ENCODE measurements around the gene REEP3.

The REEP3 gene

DNA sequence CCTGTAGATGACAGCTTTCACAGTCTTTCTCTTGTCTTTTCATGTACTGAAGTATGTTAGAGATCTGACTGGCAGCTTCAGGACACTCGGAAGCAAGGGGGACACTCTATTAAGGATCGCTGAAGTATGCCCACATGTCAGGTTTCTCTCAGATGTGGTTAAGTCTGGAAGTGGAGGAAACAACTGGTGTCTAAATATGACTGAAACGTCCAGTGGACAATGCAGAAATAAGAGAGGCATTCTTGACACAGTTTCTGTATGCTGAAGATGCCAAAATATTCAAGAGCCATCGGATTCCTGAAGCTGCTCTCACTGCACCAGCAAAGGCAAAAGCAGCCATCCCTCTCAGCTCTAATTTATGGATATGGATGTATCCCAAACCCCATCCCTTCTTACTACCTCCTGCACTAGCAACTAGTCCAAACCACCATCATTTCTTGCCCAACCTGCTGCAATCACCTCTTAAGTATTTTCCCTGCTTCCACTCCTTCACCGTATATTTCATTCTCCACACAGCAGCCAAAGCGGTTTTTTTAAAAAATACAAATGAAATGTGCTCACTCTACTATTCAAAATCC, 113.4 kb downstream of the REEP3 start:
- TF ChIP-seq, protein P1, sequence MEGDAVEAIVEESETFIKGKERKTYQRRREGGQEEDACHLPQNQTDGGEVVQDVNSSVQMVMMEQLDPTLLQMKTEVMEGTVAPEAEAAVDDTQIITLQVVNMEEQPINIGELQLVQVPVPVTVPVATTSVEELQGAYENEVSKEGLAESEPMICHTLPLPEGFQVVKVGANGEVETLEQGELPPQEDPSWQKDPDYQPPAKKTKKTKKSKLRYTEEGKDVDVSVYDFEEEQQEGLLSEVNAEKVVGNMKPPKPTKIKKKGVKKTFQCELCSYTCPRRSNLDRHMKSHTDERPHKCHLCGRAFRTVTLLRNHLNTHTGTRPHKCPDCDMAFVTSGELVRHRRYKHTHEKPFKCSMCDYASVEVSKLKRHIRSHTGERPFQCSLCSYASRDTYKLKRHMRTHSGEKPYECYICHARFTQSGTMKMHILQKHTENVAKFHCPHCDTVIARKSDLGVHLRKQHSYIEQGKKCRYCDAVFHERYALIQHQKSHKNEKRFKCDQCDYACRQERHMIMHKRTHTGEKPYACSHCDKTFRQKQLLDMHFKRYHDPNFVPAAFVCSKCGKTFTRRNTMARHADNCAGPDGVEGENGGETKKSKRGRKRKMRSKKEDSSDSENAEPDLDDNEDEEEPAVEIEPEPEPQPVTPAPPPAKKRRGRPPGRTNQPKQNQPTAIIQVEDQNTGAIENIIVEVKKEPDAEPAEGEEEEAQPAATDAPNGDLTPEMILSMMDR (IDR thresholded peaks at IDR 0.05; ENCODE audit: unreplicated experiment in 3 of 3) = no peak
- Mint-ChIP-seq H3K27ac (peak overlapping the region; percentile 52 to 73 (median 56)), H3K36me3 (ENCODE audit: low read depth) (no peaks in the 10 kb centered on the region), H3K4me3 (peak overlapping the region in 1 of 3 experiments; percentile 50), H3K4me1 (peaks cover 30% of the 10 kb centered on the region), H3K27me3 (ENCODE audit: low read depth) (no peaks in the 10 kb centered on the region), H3K9me3 (no peaks in the 10 kb centered on the region)

DNA sequence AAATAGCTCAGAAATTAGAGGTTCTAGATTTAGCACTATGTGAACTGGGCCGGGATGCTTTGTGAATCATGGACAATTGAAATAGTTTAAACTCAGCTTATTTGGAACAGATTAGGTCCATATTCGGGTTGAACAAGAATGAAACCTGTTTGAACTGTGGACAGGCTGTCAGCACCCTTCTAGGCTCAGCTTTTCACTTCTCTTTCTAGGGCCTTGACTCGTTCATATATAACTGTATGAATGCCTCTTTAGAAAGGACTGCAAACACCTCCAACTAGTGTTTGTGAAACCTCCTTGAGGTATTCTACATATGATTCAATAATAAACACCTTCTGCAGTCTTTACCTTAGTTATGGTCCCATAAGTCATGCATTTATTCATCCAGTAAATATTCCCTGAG, 115.6 kb downstream of the REEP3 start:
- Mint-ChIP-seq H3K27ac (no peak overlapping the region), H3K36me3 (ENCODE audit: low read depth) (no peaks in the 10 kb centered on the region), H3K4me3 (no peak overlapping the region), H3K27me3 (ENCODE audit: low read depth) (no peaks in the 10 kb centered on the region), H3K4me1 (peaks cover 24% of the 10 kb centered on the region), H3K9me3 (no peaks in the 10 kb centered on the region)
- TF ChIP-seq, protein P1 (IDR thresholded peaks at IDR 0.05; ENCODE audit: unreplicated experiment in 3 of 3) = no peak

DNA sequence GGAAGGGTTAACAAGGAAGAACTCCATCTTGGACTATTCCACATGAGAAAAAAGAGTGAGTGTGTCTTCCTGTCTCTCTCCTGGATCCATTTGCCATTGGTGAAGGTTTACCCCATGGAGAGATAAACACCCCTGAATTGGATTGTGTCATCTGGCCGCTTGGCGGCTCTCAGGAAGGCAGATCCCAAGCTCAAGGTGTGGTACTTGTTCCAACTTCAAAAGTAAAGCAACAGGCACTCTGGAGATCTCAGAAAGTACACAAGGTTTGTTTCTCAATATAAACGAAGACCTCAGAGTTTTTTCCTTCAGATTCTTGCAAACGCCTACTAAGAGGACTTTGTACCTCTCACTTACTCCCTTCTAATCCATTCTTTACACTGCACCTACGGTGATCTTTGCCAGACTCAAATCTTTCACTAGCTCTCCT, 116.7 kb downstream of the REEP3 start:
- Mint-ChIP-seq H3K4me3 (no peak overlapping the region), H3K27me3 (ENCODE audit: low read depth) (no peaks in the 10 kb centered on the region), H3K36me3 (ENCODE audit: low read depth) (no peaks in the 10 kb centered on the region), H3K4me1 (peaks cover 20% of the 10 kb centered on the region), H3K27ac (peak overlapping the region; percentile 2 to 52 (median 23)), H3K9me3 (no peaks in the 10 kb centered on the region)
- TF ChIP-seq, protein P1 (IDR thresholded peaks at IDR 0.05; ENCODE audit: unreplicated experiment in 3 of 3) = no peak

DNA sequence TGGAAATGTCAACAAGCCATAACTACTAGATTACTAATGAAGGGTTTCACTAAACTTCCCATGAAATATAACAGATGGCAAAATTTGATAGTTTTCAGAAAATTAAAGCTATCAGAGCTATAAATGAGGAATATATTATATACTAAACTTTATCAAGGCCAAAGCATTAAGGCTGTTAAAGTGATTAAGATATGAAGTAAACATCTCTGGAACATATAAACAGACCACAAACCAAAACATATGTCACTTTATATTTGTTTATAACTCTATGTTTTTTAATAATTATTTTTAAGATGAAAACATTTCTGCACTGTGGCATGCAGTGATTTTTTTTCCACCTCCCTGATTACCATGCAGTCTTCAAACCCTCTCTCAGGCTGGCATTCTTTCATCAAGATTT, 120.2 kb downstream of the REEP3 start:
- H3K36me3 Mint-ChIP-seq (ENCODE audit: low read depth) = no peaks in the 10 kb centered on the region
- no peak overlapping the region for H3K4me3 Mint-ChIP-seq
- peak overlapping the region in 1 of 3 experiments; percentile 14 for H3K27ac Mint-ChIP-seq
- H3K9me3 Mint-ChIP-seq = no peaks in the 10 kb centered on the region
- H3K4me1 Mint-ChIP-seq = no peaks in the 10 kb centered on the region
- TF ChIP-seq, protein P1 (IDR thresholded peaks at IDR 0.05; ENCODE audit: unreplicated experiment in 3 of 3) = no peak
- no peaks in the 10 kb centered on the region for H3K27me3 Mint-ChIP-seq (ENCODE audit: low read depth)

DNA sequence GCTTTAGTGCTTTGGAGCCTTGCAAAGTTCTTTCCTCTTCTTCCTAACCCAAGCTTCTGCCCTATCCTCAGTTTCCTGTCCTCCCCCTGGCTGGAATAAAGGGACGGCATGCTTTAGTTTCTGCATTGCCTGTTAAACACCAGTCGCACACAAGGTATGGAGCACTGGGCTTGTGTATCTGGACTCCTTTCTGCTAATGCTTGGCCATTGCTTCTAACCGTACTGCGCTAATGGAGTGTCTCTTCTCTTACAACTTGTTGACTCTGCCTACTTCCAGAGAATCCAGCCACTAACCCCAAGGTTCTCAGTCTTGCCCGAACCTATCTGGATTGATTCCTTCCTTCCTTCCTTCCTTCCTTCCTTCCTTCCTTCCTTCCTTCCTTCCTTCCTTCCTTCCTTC, 120.6 kb downstream of the REEP3 start:
- Mint-ChIP-seq H3K9me3 (no peaks in the 10 kb centered on the region), H3K4me3 (no peak overlapping the region), H3K4me1 (no peaks in the 10 kb centered on the region), H3K27ac (peak overlapping the region in 1 of 3 experiments; percentile 14), H3K27me3 (ENCODE audit: low read depth) (no peaks in the 10 kb centered on the region), H3K36me3 (ENCODE audit: low read depth) (no peaks in the 10 kb centered on the region)
- TF ChIP-seq, protein P1 (IDR thresholded peaks at IDR 0.05; ENCODE audit: unreplicated experiment in 3 of 3) = no peak

DNA sequence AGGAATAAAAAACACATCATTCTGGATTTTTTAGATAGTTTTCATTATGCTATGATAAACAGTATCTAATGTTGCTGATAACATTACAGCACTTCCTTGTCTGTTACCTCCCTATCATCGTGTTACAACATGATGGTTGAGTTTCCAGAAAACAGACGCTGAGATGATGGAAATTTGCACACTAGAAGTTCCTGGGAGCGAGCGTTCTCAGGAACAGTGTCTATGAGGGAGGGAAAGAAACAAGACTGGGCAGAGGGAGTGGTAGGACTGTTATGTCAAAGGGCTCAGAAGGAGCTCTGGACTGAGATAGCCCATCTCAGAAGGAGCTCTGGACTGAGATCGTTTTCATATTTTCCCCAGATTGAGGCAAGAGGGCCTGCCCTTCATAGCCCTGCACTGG, 121.6 kb downstream of the REEP3 start:
- H3K4me3 Mint-ChIP-seq = no peak overlapping the region
- H3K4me1 Mint-ChIP-seq = no peaks in the 10 kb centered on the region
- H3K27ac Mint-ChIP-seq = peak overlapping the region in 2 of 3 experiments; percentile 11 to 23
- no peaks in the 10 kb centered on the region for H3K36me3 Mint-ChIP-seq (ENCODE audit: low read depth)
- TF ChIP-seq, protein P1 (IDR thresholded peaks at IDR 0.05; ENCODE audit: unreplicated experiment in 3 of 3) = no peak
- H3K27me3 Mint-ChIP-seq (ENCODE audit: low read depth) = no peaks in the 10 kb centered on the region
- no peaks in the 10 kb centered on the region for H3K9me3 Mint-ChIP-seq

Data from nephron (organoid).